ENCODE data around the gene GPC6.

DNA sequence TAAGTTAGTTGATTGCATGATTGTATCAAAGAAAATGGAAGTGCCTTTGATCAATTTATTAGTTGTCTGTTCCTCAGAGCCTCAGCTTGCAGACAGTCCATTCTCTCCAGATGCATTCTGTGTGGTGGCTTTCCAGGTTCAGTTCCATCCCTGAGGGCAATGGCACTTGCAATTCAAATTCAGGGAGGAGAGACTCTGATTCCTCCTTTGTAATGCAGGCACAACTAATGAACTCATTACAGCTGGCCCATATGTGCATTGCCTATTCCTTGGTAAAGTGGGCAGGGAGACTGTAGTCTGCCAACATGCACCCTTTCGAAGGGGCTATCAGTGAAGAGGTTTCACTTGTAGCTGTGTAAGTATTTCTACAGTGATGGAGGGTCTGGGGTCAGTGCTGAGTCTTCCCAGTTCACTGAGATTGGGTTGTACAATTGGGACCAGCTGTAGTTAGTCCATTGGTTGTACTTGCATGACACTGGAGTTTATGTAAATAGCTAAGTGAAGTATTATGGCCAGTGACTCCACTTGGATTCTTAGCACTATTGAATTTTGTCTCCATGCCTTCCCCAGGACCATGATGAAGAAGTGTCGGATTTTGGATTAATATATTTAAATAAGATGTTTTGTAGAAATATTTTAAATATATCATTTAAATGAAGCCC, 401.7 kb downstream of the GPC6 start:
- TF ChIP-seq EZH2phosphoT487 (IDR thresholded peaks at IDR 0.05; ENCODE audit: low read depth, severe bottlenecking, unreplicated experiment) = no peak
- TF ChIP-seq, protein P1, sequence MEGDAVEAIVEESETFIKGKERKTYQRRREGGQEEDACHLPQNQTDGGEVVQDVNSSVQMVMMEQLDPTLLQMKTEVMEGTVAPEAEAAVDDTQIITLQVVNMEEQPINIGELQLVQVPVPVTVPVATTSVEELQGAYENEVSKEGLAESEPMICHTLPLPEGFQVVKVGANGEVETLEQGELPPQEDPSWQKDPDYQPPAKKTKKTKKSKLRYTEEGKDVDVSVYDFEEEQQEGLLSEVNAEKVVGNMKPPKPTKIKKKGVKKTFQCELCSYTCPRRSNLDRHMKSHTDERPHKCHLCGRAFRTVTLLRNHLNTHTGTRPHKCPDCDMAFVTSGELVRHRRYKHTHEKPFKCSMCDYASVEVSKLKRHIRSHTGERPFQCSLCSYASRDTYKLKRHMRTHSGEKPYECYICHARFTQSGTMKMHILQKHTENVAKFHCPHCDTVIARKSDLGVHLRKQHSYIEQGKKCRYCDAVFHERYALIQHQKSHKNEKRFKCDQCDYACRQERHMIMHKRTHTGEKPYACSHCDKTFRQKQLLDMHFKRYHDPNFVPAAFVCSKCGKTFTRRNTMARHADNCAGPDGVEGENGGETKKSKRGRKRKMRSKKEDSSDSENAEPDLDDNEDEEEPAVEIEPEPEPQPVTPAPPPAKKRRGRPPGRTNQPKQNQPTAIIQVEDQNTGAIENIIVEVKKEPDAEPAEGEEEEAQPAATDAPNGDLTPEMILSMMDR (IDR thresholded peaks at IDR 0.05; ENCODE audit: poor library complexity) = no peak
